IMR-90 (cell line): ENCODE data around the gene DUSP22. TPM values are rescaled to one million over a fixed set of nuclear protein-coding genes. Genes with fewer than 3 reads are reported as not detected.

Experiments
- ATAC-seq: fragments of 200-7000 bp; cut with Tn5 transposase; 2 replicates; pipeline ENCODE4 v1.9.1; 2020; ENCODE audit warnings: low read depth, mild to moderate bottlenecking, moderate library complexity
- BruUV-seq: library from RNA; stranded (reverse); fragments of 400-500 nt; replicated peaks from 2 replicates; lab custom pipeline; 2021; lab: Mats Ljungman, UMichigan
- CTCF ChIA-PET: fragments of 300-600 bp; formaldehyde crosslinking; extraction: SDS; loops from one replicate; lab custom pipeline; 2021; ENCODE audit warnings: antibody characterized with exemption; lab: Yijun Ruan, JAX
- POLR2A ChIA-PET: fragments of 300-600 bp; sonication (Branson Sonifier 250); formaldehyde crosslinking; loops from one replicate; lab custom pipeline; 2022; ENCODE audit warnings: antibody characterized with exemption; ENCODE audit not compliant: unreplicated experiment; lab: Charles Lee
- DNase-seq: peaks from one replicate; pipeline ENCODE4 v3.0.0; 2013
- H2AFZ ChIP-seq: replicated peaks from 2 replicates; pipeline ENCODE3; 2013; ENCODE audit warnings: low read length, mild to moderate bottlenecking; ENCODE audit not compliant: poor library complexity
- H2AK5ac ChIP-seq: 2 replicates; pipeline ENCODE4 v1.6.1; 2013; ENCODE audit warnings: low read depth, low read length, inconsistent platforms
- H2AK9ac ChIP-seq: replicated peaks from 2 replicates; pipeline ENCODE3; 2013; ENCODE audit warnings: mild to moderate bottlenecking, low read depth, low read length, moderate library complexity; ENCODE audit not compliant: poor library complexity
- H2BK120ac ChIP-seq: 2 replicates; pipeline ENCODE4 v1.6.1; 2013; ENCODE audit warnings: low read depth, low read length, inconsistent platforms
- H2BK15ac ChIP-seq: 3 replicates; pipeline ENCODE4 v1.6.1; 2013; ENCODE audit warnings: low read depth, low read length, inconsistent platforms
- H2BK20ac ChIP-seq: 2 replicates; pipeline ENCODE4 v1.6.1; 2013; ENCODE audit warnings: low read depth, mild to moderate bottlenecking, inconsistent platforms, low read length, moderate library complexity
- H2BK5ac ChIP-seq: 2 replicates; pipeline ENCODE4 v1.6.1; 2013; ENCODE audit warnings: mild to moderate bottlenecking, low read depth, low read length, inconsistent platforms; ENCODE audit not compliant: poor library complexity, severe bottlenecking
- H3K14ac ChIP-seq: replicated peaks from 2 replicates; pipeline ENCODE4 v1.6.1; 2013; ENCODE audit warnings: low read depth, low read length, inconsistent platforms
- H3K18ac ChIP-seq: 2 replicates; pipeline ENCODE4 v1.6.1; 2013; ENCODE audit warnings: low read depth, low read length, control low read depth
- H3K23ac ChIP-seq: 2 replicates; pipeline ENCODE4 v1.6.1; 2013; ENCODE audit warnings: low read depth, low read length, inconsistent platforms
- H3K27ac ChIP-seq: 2 replicates; pipeline ENCODE4 v1.5.1; 2013; ENCODE audit warnings: mild to moderate bottlenecking, control low read depth, low read length; ENCODE audit not compliant: insufficient read depth
- H3K27me3 ChIP-seq: 2 replicates; pipeline ENCODE4 v1.6.1; 2013; ENCODE audit warnings: low read length; ENCODE audit not compliant: control insufficient read depth, insufficient read depth
- H3K36me3 ChIP-seq: 2 replicates; pipeline ENCODE4 v1.6.1; 2013; ENCODE audit warnings: low read length, mixed read lengths; ENCODE audit not compliant: control insufficient read depth, insufficient read depth
- H3K4ac ChIP-seq: 2 replicates; pipeline ENCODE4 v1.6.1; 2013; ENCODE audit warnings: low read depth, low read length, inconsistent platforms
- H3K4me1 ChIP-seq: 2 replicates; pipeline ENCODE4 v1.6.1; 2013; ENCODE audit warnings: low read length, mixed read lengths; ENCODE audit not compliant: control insufficient read depth, insufficient read depth
- H3K4me2 ChIP-seq: 2 replicates; pipeline ENCODE4 v1.6.1; 2013; ENCODE audit warnings: low read depth, mild to moderate bottlenecking, control low read depth, low read length, moderate library complexity
- H3K4me3 ChIP-seq: 2 replicates; pipeline ENCODE4 v1.5.1; 2013; ENCODE audit warnings: low read depth, mild to moderate bottlenecking, control low read depth, low read length, moderate library complexity; ENCODE audit not compliant: insufficient read depth
- H3K56ac ChIP-seq: 2 replicates; pipeline ENCODE4 v1.6.1; 2013; ENCODE audit warnings: low read length, inconsistent platforms; ENCODE audit not compliant: insufficient read depth; ENCODE audit errors: extremely low read depth
- H3K79me1 ChIP-seq, 2 experiments: 2 replicates each; pipeline ENCODE4 v1.6.1; 2013; ENCODE audit warnings: low read length in 2 of 2, inconsistent platforms in 1 of 2, low read depth in 1 of 2
- H3K9ac ChIP-seq: 2 replicates; pipeline ENCODE4 v1.6.1; 2013; ENCODE audit warnings: low read depth, low read length, control low read depth
- H3K9me1 ChIP-seq: 2 replicates; pipeline ENCODE4 v1.6.1; 2013; ENCODE audit warnings: low read length, inconsistent platforms; ENCODE audit not compliant: insufficient read depth
- H3K9me3 ChIP-seq: 2 replicates; pipeline ENCODE4 v1.6.1; 2013; ENCODE audit warnings: low read length; ENCODE audit not compliant: control insufficient read depth, insufficient read depth
- H4K20me1 ChIP-seq: 2 replicates; pipeline ENCODE4 v1.6.1; 2013; ENCODE audit warnings: low read length, inconsistent platforms; ENCODE audit not compliant: insufficient read depth
- H4K5ac ChIP-seq: 2 replicates; pipeline ENCODE4 v1.6.1; 2013; ENCODE audit warnings: mild to moderate bottlenecking, low read depth, low read length, control low read depth
- H4K8ac ChIP-seq, 2 experiments: 2 replicates each; pipeline ENCODE4 v1.6.1; 2013; ENCODE audit warnings: low read depth in 2 of 2, low read length in 2 of 2, control low read depth in 1 of 2, inconsistent platforms in 1 of 2
- H4K91ac ChIP-seq: 2 replicates; pipeline ENCODE4 v1.6.1; 2013; ENCODE audit warnings: low read depth, low read length, inconsistent platforms; ENCODE audit not compliant: insufficient read depth
- BHLHE40 ChIP-seq: fragments of 150-350 bp; IDR thresholded peaks from 2 replicates; pipeline ENCODE4 v1.6.1; 2016; ENCODE audit warnings: mild to moderate bottlenecking, low read depth, low read length
- CHD1 ChIP-seq: IDR thresholded peaks from 2 replicates; pipeline ENCODE4 v1.6.1; 2012; ENCODE audit warnings: low read depth, low read length, improper control_type of control experiment
- WGBS, 2 experiments: methylation state at CpG; one replicate each; pipeline versions ENCODE4 v1.1.5 to v1.1.7; 2013; ENCODE audit warnings: missing lambda C conversion rate in 2 of 2; ENCODE audit not compliant: insufficient read length in 1 of 2; ENCODE audit errors: extremely low coverage in 2 of 2; 5-methylcytosine and 5-hydroxymethylcytosine counted together
- dilution Hi-C: fragments of 300-500 bp; cut with HindIII; formaldehyde crosslinking; loops from one replicate; pipeline ENCODE4 v1.14.3; 2018; ENCODE audit warnings: low sequenced_read_pairs; ENCODE audit not compliant: unreplicated experiment
- in situ Hi-C: fragments of 300-500 bp; cut with MboI; formaldehyde crosslinking; loops from 3 replicates; pipeline ENCODE4 v1.14.3; 2019; ENCODE audit warnings: low sequenced_read_pairs, inconsistent platforms, mixed read lengths
- intact Hi-C: fragments of 100-400 bp; cut with micrococcal nuclease; formaldehyde crosslinking; loops from 2 replicates; pipeline ENCODE4 v1.10.0; 2022
- polyA plus RNA-seq, 3 experiments: library from polyadenylated mRNA; depleted of rRNA; stranded (reverse); fragments of >200 nt; gene quantifications; 2 replicates each; pipeline ENCODE4 v1.2.3, GENCODE V29; 2012; ENCODE audit warnings: low replicate concordance in 1 of 3
- total RNA-seq: library from RNA; depleted of rRNA; stranded (reverse); fragments of >200 nt; gene quantifications from 2 replicates; pipeline ENCODE4 v1.2.3, GENCODE V29; 2012

Gene DUSP22
- total and polyA plus RNA-seq, 2 of the 4 experiments (the other 2 are of a cell fraction), result 7.1 to 8.2 TPM

GRCh38 chr6:314377-314776 is 22.1 kb downstream of the DUSP22 start:
- Histone ChIP-seq H2BK15ac (no peak overlapping the region), H2AK5ac (no peak overlapping the region), H3K36me3 (no peaks in the 10 kb centered on the region), H2AK9ac (no peak overlapping the region), H3K4me2 (no peak overlapping the region), H3K9ac (no peak overlapping the region), H2AFZ (no peak overlapping the region), H4K91ac (no peak overlapping the region), H3K56ac (no peak overlapping the region), H3K27ac (no peak overlapping the region), H3K9me3 (no peaks in the 10 kb centered on the region; the same call in 1 of the 2 replicates), H4K5ac (no peak overlapping the region), H2BK120ac (no peak overlapping the region), H3K79me1 (peaks cover 0 to 4% of the 10 kb centered on the region in 2 experiments; a peak in 1 of 4 replicates), H3K4ac (no peak overlapping the region), H3K9me1 (no peaks in the 10 kb centered on the region), H4K20me1 (no peaks in the 10 kb centered on the region), H4K8ac (no peak overlapping the region), H3K4me3 (no peak overlapping the region), H3K27me3 (no peaks in the 10 kb centered on the region), H3K18ac (no peak overlapping the region), H3K4me1 (no peaks in the 10 kb centered on the region; the same call in 1 of the 2 replicates), H3K23ac (no peak overlapping the region), H3K14ac (no peak overlapping the region), H2BK5ac (no peak overlapping the region), H2BK20ac (no peak overlapping the region)
- ChIA-PET POLR2A (no interaction called here), CTCF (no interaction called here)
- 55% methylated on average over 2 of the region's 5 CpGs; no CpG with 5 or more reads in 1 of the 2 experiments for WGBS, 2 experiments
- intact Hi-C loops, result no loop called here
- ATAC-seq, result no peak
- no peak for TF ChIP-seq CHD1
- no peak for TF ChIP-seq BHLHE40
- in situ Hi-C loops, result no loop called here
- no TSS peak for BruUV-seq
- no peak for DNase-seq
- dilution Hi-C loops, result no loop called here
